ENCODE measurements around the gene HEATR5A. TPM values are rescaled to one million over a fixed set of nuclear protein-coding genes. Genes with fewer than 3 reads are reported as not detected.
"Not testable (repeated sequence)": the region's sequence is repeated elsewhere in the genome, so short reads cannot be mapped to it uniquely, and the experiment has no call there.

Gene HEATR5A
- polyA plus RNA-seq, 4 donors, result 18.8 to 22.0 (median 19.4) TPM

DNA sequence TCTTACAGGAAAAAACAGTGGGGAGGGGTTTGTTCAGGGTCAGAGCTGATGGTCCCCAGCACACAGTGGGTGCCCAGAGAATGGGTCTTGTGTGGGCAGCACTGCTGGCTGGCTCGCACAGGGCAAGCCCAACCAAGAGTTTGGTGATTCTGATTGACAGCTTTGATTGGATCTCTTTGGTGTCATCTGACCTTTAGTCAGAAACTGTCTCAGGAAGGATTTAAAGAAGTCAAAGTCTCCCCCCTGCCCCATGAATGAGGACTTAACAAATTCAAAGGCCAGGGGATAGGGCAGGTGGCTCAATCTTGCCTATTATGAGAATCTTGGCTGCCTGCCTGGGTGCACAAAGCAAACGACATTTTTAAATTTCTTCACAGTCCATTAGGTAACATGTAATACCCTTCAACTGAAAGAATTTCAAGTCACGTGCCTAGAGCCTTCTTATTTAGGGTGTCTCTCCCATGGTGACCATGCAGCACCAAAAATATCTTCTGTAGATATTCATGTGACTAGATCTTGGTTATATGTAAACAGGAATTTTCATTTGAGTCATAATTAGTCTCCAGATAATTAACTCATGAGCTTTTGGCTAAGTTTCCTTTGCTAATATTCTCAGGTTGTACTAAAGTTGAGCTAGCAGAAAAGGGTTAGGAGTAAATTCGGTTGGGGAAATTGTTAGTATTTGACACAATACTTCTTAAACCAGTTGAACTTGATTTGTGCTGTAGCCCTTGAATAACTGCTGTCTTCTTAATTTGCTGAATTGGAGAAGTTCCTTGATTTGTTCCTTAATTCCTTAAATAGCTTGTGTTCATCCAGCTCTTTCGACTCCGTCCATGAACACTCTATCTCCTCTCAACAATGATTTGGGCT is 158.3 kb downstream of the HEATR5A start:
- DNase-seq (ENCODE audit: low read depth in 4 of 4, low spot score in 3 of 4), result no peak

DNA sequence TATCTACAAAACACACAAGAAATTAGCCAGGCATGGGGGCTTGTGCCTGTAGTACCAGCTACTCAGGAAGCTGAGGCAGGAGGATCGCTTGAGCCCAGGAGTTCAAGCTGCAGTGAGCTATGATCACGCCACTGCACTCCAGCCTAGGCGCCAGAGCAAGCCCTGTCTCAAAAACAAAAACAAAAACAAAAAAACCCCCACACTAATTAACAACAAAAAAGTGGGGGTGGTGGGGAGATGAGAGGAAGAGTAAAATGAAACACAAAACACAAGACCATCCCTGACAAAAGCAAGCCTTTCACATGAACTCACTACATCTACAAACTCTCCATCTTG is 158.9 kb downstream of the HEATR5A start:
- no peak for DNase-seq (ENCODE audit: low read depth in 4 of 4, low spot score in 3 of 4)

DNA sequence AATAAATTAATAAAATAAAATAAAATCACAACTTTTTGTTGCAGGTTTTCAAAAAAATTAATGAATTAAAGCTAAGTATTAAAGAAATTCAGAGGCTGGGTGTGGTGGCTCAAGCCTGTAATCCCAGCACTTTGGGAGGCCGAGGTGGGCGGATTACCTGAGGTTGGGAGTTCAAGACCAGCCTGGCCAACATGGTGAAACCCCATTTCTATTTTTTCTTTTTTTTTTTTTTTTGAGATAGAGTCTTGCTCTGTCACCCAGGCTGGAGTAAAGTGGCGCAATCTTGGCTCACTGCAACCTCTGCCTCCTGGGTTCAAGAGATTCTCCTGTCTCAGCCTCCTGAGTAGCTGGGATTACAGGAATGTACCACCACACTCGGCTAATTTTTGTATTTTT is 161.3 kb downstream of the HEATR5A start:
- not testable (repeated sequence) for DNase-seq (ENCODE audit: low read depth in 4 of 4, low spot score in 3 of 4)

DNA sequence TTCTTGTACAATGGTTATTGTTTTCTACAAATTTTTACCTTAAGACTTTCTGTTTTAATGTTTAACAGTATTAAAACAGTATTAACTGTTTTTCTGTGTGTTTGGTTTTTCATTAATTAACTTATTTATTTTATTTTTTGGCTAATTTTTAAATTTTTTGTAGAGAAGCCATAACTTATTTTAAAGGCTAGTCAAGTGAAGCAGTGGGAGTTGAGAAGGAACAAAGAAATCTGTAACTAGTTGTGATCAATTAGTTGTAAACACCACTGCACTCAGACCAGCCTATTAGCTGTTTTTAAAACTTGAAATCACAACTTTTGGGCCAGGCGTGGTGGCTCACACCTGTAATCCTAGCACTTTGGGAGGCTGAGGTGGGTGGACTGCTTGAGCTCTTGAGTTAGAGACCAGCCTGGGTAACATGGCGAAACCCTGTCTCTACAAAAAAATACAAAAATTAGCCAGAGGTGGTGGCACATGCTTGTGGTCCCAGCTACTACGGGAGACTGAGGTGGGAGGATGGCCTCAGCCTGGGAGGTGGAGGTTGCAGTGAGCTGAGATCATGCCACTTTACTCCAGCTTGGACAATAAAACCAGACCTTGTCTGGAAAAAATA is 161.8 kb downstream of the HEATR5A start:
- no peak for DNase-seq (ENCODE audit: low read depth in 4 of 4, low spot score in 3 of 4)

DNA sequence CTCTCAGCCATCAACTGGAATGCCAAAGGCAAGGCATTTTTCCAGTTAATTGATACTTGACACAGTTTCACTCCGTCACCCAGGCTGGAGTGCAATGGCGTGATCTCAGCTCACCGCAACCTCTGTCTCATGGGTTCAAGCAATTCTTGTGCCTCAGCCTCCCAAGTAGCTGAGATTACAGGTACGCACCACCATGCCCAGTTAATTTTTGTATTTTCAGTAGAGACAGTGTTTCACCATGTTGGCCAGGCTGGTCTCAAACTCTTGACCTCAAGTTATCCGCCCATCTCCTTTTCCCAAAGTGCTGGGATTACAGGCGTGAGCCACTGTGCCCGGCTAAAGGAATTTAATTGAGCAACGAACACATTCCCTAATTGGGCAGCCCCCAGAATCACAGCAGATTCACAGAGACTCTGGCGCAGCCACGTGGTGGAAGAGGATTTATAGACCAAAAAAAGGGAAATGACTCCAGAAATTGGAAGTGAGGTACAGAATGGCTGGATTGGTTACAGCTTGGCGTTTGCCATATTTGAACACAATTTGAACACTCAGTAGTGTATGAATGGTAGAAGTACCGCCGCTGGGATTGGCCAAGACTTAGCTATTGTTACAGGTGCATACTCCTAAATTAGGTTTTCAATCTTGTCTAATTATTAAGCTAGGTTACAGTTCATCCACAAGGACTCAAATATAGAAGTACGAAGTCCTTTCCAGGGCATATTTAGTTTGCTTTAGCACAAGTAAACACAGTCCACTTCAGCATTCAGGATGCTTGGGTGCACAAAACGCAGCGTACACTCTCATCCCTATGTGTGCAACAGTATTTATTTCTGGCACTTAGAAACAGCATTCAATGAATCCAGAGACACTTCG is 162.6 kb downstream of the HEATR5A start:
- DNase-seq (ENCODE audit: low read depth in 4 of 4, low spot score in 3 of 4), result not testable (repeated sequence)

DNA sequence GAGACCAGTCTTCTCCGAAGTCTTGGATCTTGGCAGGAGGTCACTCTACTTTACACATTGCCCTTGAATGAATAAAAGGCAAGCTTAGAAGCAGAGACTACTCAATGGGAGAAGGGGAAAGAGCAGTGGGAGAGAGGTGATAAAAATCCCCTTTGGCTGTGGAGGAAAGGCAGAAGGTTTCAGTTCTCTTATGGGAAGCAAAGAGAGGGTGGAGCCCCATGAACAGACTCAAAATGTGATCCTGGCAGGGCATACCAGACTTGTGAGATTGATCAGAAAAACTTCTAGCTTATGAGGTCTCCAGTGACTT is 163.2 kb downstream of the HEATR5A start:
- no peak for DNase-seq (ENCODE audit: low read depth in 4 of 4, low spot score in 3 of 4)

DNA sequence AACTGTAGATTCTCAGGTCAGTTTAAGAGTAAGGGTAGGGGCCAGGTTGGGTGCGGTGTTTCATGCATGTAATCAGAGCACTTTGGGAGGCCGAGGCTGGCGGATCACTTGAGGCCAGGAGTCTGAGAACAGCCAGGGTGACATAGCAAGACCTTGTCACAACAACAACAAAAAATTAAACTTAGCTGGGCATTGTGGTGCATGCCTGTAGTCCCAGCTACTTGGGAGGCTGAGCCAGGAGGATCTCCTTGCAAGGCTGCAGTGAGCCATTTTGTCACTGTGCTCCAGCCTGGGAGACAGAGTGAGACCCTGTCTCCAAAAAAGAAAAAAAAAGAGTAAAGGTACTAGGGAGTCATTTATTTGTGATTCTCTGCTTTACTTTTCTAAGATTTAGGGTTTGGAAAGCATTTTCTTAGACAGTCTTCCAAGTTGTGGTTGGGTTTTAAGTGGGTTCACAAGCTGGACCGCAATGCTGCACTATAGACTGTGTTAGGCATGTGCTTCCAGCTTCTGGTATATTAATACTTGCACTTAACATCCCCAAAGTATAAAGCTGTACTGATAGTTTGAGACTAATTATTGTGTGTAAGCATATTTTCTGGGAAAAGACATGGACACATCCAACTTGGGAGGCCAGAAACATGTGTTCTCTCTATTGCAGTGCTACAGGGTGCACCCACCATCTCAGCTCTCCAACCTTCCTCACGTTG is 163.7 kb downstream of the HEATR5A start:
- DNase-seq (ENCODE audit: low read depth in 4 of 4, low spot score in 3 of 4), result no peak

DNA sequence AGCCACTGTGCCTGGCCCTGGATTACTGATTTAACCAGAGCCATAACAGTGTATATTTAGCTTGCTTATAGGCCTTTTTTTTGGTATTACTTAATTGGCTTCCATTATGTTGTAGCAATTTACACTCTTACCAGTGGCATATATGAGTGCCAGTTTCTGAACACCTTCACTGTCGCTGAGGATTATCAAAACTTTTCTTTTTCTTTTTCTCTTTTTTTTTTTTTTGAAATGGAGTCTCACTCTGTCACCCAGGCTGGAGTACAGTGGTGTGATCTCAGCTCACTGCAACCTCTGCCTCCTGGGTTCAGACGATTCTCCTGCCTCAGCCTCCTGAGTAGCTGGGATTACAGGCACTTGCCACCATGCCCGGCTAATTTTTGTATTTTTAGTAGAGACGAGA is 164.4 kb downstream of the HEATR5A start:
- not testable (repeated sequence) for DNase-seq (ENCODE audit: low read depth in 4 of 4, low spot score in 3 of 4)

DNA sequence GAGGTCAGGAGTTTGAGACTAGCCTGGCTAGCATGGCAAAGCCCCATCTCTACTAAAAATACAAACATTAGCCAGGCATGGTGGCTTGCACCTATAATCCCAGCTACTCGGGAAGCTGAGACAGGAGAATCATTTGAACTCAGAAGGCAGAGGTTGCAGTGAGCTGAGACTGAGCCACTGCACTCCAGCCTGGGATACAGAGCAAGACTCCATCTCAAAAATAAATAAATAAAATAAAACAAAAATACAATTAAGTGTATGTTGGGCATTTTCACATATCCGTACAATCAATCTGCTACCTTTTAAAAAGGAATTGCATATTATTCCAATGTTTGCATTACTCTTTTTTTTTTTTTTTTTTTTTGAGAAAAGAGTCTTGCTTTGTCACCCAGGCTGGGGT is 165.1 kb downstream of the HEATR5A start:
- no peak for DNase-seq (ENCODE audit: low read depth in 4 of 4, low spot score in 3 of 4)

DNA sequence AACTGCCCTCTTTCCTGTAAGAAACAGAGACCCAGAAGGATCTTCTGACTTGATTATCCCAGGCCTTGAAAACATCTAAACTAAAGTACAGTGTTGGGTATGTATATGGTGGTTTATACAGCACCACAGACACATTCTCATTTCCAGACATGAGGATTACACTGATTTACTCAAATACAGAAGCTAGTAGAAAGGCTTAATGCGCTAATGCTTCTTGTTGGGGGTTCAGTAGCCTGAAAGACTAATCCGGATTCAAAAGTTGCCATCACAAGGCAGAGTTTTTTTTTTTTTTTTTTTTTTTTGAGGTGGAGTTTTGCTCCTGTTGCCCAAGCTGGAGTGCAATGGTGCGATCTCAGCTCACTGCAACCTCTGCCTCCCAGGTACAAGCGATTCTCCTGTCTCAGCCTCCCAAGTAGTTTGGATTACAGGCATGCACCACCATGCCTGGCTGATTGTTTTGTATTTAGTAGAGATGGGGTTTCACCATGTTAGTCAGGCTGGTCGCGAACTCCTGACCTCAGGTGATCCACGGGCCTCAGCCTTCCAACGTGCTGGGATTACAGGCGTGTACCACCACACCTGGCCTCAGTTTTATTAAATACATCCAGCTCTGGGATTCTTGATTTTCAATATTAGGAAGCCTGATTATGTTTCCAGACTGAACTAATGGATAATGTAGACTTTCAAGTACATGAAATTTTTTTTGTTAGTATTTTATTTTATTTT is 166.4 kb downstream of the HEATR5A start:
- no peak for DNase-seq (ENCODE audit: low read depth in 4 of 4, low spot score in 3 of 4)

DNA sequence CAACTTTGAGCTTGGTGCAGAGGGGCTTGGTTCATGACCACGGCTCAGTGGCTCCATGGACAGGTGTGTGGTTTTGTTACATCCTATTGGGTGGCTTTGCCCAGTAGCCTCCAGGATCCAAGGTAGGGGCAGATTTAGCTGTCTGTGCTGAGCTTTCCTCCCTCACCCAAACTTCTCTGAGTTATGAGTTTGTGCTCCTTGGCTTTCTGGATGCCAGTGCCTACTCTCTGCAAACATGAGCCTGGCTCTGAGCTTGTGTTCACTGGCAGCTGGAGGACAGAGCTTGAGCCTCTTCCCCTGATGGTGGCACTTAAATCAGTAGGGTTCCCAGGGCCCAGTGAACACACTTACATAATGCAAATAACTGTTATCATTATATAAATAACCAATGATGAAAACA is 167.5 kb downstream of the HEATR5A start:
- DNase-seq (ENCODE audit: low read depth in 4 of 4, low spot score in 3 of 4), result no peak

DNA sequence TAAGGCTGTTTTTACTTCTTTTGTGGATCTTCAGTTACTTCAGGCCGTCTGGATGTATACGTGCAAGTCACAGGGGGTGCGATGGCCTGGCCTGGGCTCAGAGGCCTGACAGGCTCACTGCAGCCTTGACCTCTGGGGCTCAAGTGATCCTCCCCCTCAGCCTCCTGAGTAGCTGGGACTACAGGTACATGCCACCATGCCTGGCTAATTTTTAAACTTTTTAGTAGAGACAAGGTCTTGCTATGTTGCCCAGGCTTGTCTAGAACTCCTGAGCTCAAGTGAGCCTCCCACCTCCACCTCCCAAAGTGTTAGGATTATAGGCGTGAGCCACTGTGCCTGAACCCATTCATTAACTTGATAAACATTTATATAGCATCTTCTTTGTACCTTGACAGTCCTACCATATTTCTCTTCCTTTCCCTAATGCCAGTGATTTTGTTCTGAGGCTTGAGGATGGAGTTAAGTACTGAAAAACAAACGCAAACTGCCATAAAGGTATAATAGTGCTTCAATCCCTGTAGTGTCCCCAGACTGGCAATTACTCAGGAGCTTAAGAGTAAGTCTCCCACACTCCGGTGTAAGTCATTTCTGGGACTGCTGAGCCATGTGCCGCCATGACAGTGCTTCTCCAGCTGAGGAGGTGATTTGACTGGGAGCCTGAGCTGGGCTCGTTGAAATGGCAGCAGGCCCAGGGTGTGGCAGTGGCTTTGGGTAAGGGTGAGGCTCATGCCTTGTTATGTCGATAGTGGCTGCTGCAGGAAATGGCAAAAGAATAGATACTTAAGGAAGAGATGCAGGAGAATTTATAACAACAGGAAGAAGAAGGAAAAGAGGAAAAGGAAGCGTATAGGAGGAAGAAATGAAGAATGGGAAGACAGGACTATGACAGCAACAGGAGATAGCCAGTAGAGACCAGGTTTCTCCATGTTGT is 169.1 kb downstream of the HEATR5A start:
- no peak for DNase-seq (ENCODE audit: low read depth in 4 of 4, low spot score in 3 of 4)

DNA sequence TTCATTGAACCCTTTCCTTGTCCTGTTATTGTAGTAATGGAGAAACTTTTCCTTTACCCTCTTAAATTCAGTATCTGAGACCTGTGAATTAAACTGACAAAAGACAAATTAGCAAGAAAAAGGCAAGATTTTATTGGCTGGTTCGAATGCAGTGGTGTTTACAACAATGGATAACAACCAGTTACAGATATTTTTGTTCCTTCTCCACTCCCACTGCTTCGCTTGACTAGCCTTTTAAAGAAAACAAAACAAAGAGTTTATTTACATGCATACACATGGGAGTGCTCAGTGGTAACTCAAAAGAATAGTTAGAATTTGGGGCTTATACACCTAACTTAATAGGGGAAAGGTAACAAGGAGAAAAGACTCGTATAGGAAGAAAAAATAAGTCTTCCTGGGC is 175.7 kb downstream of the HEATR5A start:
- no peak for DNase-seq (ENCODE audit: low read depth in 4 of 4, low spot score in 3 of 4)

DNA sequence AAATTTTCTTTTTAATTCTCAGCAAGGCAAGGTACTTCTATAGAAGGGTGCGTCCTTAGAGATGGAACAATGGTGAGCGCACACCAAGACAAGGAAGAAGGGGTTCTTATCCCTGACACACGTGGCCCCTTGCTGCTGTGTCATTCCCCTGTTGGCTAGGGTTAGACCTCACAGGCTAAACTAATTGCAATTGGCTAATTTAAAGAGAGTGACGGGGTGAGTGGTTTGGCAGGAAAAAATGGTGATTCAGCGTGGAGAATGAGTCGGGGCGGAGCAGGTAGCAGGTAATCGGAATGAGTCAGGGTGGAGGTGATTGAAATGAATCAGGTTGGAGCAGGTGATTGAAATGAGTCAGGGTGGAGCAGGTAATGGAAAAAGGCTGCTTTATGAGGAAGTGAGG is 176.5 kb downstream of the HEATR5A start:
- no peak for DNase-seq (ENCODE audit: low read depth in 4 of 4, low spot score in 3 of 4)

DNA sequence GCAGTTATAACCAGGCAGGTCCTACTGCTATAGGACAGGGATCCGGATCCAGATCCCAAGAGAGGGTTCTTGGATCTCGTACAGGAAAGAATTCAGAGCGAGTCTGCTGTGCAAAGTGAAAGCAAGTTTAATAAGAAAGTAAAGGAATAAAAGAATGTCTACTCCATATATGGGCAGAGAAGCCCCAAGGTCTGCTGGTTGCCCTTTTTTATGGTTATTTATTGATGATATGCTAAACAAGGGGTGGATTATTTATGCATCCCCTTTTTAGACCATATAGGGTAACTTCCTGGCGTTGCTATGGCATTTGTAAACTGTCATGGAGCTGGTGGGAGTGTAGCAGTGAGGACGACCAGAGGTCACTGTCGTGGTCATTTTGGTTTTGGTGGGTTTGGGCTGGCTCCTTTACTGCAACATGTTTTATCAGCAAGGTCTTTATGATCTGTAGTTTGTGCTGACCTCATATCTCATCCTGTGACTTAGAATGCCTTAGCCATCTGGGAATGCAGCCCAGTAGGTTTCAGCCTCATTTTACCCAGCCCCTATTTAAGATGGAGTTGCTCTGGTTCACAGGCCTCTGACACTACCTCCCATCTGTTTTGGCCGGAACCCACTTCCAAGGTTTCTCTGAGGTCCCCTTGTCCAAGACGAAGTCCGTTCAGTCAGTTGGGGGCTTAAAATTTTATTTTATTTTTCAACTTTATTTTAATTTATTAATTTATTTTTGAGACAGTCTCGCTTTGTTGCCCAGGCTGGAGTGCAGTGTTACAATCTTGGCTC is 178.0 kb downstream of the HEATR5A start:
- not testable (repeated sequence) for DNase-seq (ENCODE audit: low read depth in 4 of 4, low spot score in 3 of 4)
